T-cell (primary cell): ENCODE results near the gene GNS. TPM values are rescaled to one million over a fixed set of nuclear protein-coding genes. Genes with fewer than 3 reads are reported as not detected.

Experiments
- ATAC-seq, 4 experiments: fragments of 200-7000 bp in 3 of 4; fragments of 150-1000 bp in 1 of 4; cut with Tn5 transposase; replicated peaks in 1 of 4; 1 replicate in 3 of 4; 2 replicates in 1 of 4; pipeline ENCODE4 v1.10.0; 2021; ENCODE audit warnings: moderate library complexity in 3 of 4, mild to moderate bottlenecking in 2 of 4, moderate number of reproducible peaks in 1 of 4
- CTCF ChIA-PET, 2 donors: fragments of 300-600 bp; sonication (Branson Sonifier 250); formaldehyde crosslinking; loops; one replicate each; lab custom pipeline; 2022; ENCODE audit warnings: antibody characterized with exemption in 2 of 2; lab: Charles Lee
- POLR2A ChIA-PET, 2 donors: fragments of 300-600 bp; sonication (Branson Sonifier 250); formaldehyde crosslinking; loops; one replicate each; lab custom pipeline; 2022; ENCODE audit warnings: antibody characterized with exemption in 2 of 2; lab: Charles Lee
- DNase-seq, 35 experiments: peaks; one replicate each; pipeline versions ENCODE4 v3.0.0 to v3.0.0-alpha.2; 2013 to 2023
- H3K27ac ChIP-seq: one replicate; pipeline ENCODE4 v1.5.1; 2013; ENCODE audit warnings: low read length
- H3K27me3 ChIP-seq, 2 experiments: replicated peaks in 1 of 2; 1 replicate in 1 of 2; 2 replicates in 1 of 2; pipeline versions ENCODE4 v1.6.1 to v1.7.0; 2013; ENCODE audit warnings: low read length in 1 of 2, mixed read lengths in 1 of 2; ENCODE audit not compliant: control insufficient read depth in 2 of 2, insufficient read depth in 2 of 2; ENCODE audit errors: extremely low read depth in 1 of 2
- H3K36me3 ChIP-seq, 2 donors: 1 replicate in 1 of 2; 2 replicates in 1 of 2; pipeline versions ENCODE4 v1.6.1 to v1.7.0; 2013; ENCODE audit warnings: low read length in 1 of 2; ENCODE audit not compliant: control insufficient read depth in 2 of 2, insufficient read depth in 1 of 2; ENCODE audit errors: extremely low read depth in 1 of 2
- H3K4me1 ChIP-seq, 2 experiments: 1 replicate in 1 of 2; 2 replicates in 1 of 2; pipeline versions ENCODE4 v1.6.1 to v1.7.0; 2013; ENCODE audit warnings: low read length in 2 of 2, mixed read lengths in 1 of 2; ENCODE audit not compliant: insufficient read depth in 2 of 2, control insufficient read depth in 1 of 2; ENCODE audit errors: extremely low read depth in 1 of 2
- H3K4me3 ChIP-seq, 2 donors: 1 replicate in 1 of 2; 2 replicates in 1 of 2; pipeline versions ENCODE4 v1.5.1 to v1.7.0; 2013; ENCODE audit warnings: mild to moderate bottlenecking in 2 of 2, low read length in 1 of 2, moderate library complexity in 1 of 2; ENCODE audit not compliant: control insufficient read depth in 1 of 2; ENCODE audit errors: extremely low read depth in 1 of 2
- H3K9me3 ChIP-seq: 2 replicates; pipeline ENCODE4 v1.7.0; 2013
- H3K27ac Mint-ChIP-seq, 2 donors: one replicate each; pipeline ENCODE4 v1.8.0; 2020 to 2021; ENCODE audit warnings: mild to moderate bottlenecking in 2 of 2, mixed read lengths in 2 of 2
- H3K27me3 Mint-ChIP-seq, 2 donors: one replicate each; pipeline ENCODE4 v1.8.0; 2021 to 2022; ENCODE audit warnings: mixed read lengths in 2 of 2
- H3K36me3 Mint-ChIP-seq: one replicate; pipeline ENCODE4 v1.8.0; 2021; ENCODE audit warnings: mixed read lengths
- H3K4me1 Mint-ChIP-seq, 3 donors: one replicate each; pipeline ENCODE4 v1.8.0; 2020 to 2022; ENCODE audit warnings: mixed read lengths in 3 of 3, mild to moderate bottlenecking in 1 of 3
- H3K4me3 Mint-ChIP-seq, 3 donors: one replicate each; pipeline ENCODE4 v1.8.0; 2020 to 2022; ENCODE audit warnings: mild to moderate bottlenecking in 3 of 3, mixed read lengths in 3 of 3, moderate library complexity in 3 of 3
- H3K9me3 Mint-ChIP-seq, 3 donors: one replicate each; pipeline ENCODE4 v1.8.0; 2020 to 2022; ENCODE audit warnings: mixed read lengths in 3 of 3
- WGBS: methylation state at CpG from one replicate; pipeline ENCODE4 v1.1.5; 2013; ENCODE audit warnings: missing lambda C conversion rate; ENCODE audit not compliant: insufficient coverage; 5-methylcytosine and 5-hydroxymethylcytosine counted together
- total RNA-seq, 35 experiments: library from RNA in 6 of 35; stranded (reverse) in 6 of 35; fragments of 120-200 nt in 1 of 35; gene quantifications; one replicate each; pipeline versions ENCODE4 v1.2.1 to v1.2.4 and lab custom pipeline; 2013 to 2026

GNS gene
- total RNA-seq, 5 donors from 2014 or later (not counting 1 experiment from before 2014, with no cell fraction given), result 22.9 to 29.4 (median 25.5) TPM

DNA sequence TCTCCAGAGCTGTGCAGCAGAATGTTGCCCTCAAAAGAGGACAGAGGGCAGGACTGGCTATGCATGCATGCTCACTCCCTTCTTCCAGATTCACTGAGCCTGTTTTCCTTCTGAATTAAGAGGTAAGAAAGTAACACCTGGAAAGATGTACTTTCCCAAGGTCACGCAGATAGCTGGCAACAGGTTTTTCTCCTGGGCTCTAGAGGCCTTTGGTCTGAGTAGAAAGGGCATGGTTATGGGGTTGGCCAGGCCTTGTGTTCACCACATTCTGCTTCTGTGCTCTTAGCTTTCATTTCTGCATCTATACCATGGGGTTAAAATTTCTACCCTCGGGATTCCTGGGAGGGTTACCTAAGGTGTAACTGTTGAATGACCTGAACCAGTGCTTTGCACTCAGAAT lies 91.4 kb downstream of the GNS start:
- H3K9me3 ChIP-seq, result no peaks in the 10 kb centered on the region
- H3K27me3 Mint-ChIP-seq, result no peaks in the 10 kb centered on the region
- H3K36me3 ChIP-seq, result no peaks in the 10 kb centered on the region
- H3K27me3 ChIP-seq, result no peaks in the 10 kb centered on the region
- no CpG with 5 or more reads among the region's 2 CpGs for WGBS
- H3K27ac ChIP-seq, result peak overlapping the region; percentile 91
- ATAC-seq, result no peak
- H3K4me1 ChIP-seq, result peaks cover 77 to 79% of the 10 kb centered on the region in 2 experiments
- no peak for DNase-seq
- H3K4me3 ChIP-seq, result no peak overlapping the region
- ChIA-PET POLR2A (interaction anchor here (0.6 to 2.9 kb wide), 8 partner anchors 11 to 66 kb away, joined by 3 to 32 read pairs (median 4); no protein-coding TSS in a partner anchor), CTCF (interaction anchor here (0.6 to 3.7 kb wide), 8 partner anchors 9 to 384 kb away, joined by 3 to 34 read pairs (median 6); no protein-coding TSS in a partner anchor)
- H3K27ac Mint-ChIP-seq, result peak overlapping the region; percentile 97 to 99
- H3K36me3 Mint-ChIP-seq, result peaks cover 5% of the 10 kb centered on the region
- peak overlapping the region; percentile 49 to 82 (median 76) for H3K4me3 Mint-ChIP-seq
- H3K4me1 Mint-ChIP-seq, result peaks cover 93 to 95% (median 95%) of the 10 kb centered on the region in 3 donors
- H3K9me3 Mint-ChIP-seq, result no peaks in the 10 kb centered on the region

DNA sequence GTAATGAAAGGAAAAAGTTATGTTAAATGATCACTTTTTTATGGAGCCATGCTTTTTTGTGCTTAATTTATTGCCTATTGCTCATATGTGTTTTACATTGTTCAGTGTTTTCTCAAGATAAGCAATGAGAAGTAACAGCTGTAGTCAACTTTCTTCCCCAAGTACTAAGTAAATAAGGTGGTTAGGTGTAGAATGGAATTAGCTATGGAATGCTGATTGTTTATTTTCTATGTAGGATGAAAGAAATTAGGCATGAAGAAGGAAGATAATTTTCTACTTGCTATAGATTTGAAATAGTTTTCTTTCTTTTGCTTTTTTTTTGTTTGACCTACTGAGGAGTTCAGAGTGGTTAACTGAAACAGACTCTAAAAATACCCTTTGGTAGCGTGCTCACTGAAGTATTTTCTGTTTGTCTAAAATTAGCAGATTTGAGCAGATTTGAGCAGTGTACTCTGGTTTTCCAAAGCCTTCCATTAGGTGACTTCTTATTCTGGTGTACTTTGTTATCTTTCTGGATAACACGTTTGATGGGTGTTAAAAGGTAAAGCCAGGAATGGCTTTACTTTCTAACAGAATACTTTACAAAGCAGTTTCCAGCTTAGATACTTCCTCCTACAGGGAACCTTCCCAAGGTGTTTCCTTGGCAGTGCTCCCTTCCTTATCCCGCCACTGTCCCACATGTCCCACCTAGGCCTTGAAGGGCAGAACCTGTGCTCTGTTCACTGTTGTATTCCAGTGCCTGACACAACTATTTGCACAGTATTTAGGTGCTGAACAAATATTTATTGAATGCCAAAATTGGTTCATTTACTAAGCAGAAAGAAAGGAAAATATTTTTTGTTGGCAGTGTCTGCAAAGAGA lies 92.9 kb downstream of the GNS start:
- no peaks in the 10 kb centered on the region for H3K36me3 ChIP-seq
- H3K27ac ChIP-seq, result peak overlapping the region; percentile 91
- peaks cover 3% of the 10 kb centered on the region for H3K36me3 Mint-ChIP-seq
- peak overlapping the region; percentile 58 to 76 (median 68) for H3K4me3 Mint-ChIP-seq
- ATAC-seq (no peak), DNase-seq (no peak)
- no peaks in the 10 kb centered on the region for H3K9me3 Mint-ChIP-seq
- no peaks in the 10 kb centered on the region for H3K27me3 Mint-ChIP-seq
- peak overlapping the region; percentile 97 to 99 for H3K27ac Mint-ChIP-seq
- peaks cover 93 to 97% (median 95%) of the 10 kb centered on the region in 3 donors for H3K4me1 Mint-ChIP-seq
- ChIA-PET POLR2A (interaction anchor here (0.6 to 1.4 kb wide), 13 partner anchors 11 to 566 kb away, joined by 3 to 5 read pairs (median 3); partner anchors contain the start of gene RASSF3 (in 1 of the 2)), CTCF (interaction anchor here (0.9 to 3.6 kb wide), 6 partner anchors 10 to 118 kb away, joined by 3 to 25 read pairs (median 4); no protein-coding TSS in a partner anchor)
- peak overlapping the region in 1 of 2 donors; percentile 5 for H3K4me3 ChIP-seq
- H3K9me3 ChIP-seq, result no peaks in the 10 kb centered on the region
- H3K4me1 ChIP-seq, result peaks cover 65 to 77% of the 10 kb centered on the region in 2 experiments
- no peaks in the 10 kb centered on the region for H3K27me3 ChIP-seq
- WGBS, result 100% methylated on average over 1 of the region's 3 CpGs

- Histone ChIP-seq H3K36me3 (peaks cover 0 to 4% of the 10 kb centered on the region in 2 donors), H3K27ac (peak overlapping the region; percentile 91), H3K27me3 (no peaks in the 10 kb centered on the region), H3K4me3 (peak overlapping the region; percentile 5 to 40), H3K4me1 (peaks cover 57 to 77% of the 10 kb centered on the region in 2 experiments), H3K9me3 (no peaks in the 10 kb centered on the region)
- no peaks in the 10 kb centered on the region for H3K9me3 Mint-ChIP-seq
- H3K27ac Mint-ChIP-seq, result peak overlapping the region; percentile 97 to 99
- H3K36me3 Mint-ChIP-seq, result peaks cover 3% of the 10 kb centered on the region
- ChIA-PET CTCF (interaction anchor here (0.9 to 1.5 kb wide), 5 partner anchors 11 to 118 kb away, joined by 3 to 6 read pairs (median 4); no protein-coding TSS in a partner anchor), POLR2A (interaction anchor here (0.6 to 1.4 kb wide), 12 partner anchors 11 to 55 kb away, joined by 3 to 5 read pairs (median 3); partner anchors contain the start of gene RASSF3 (in 1 of the 2))
- DNase-seq, result peak in 30 of 35 experiments; percentile 33 to 82 (median 55)
- 0% methylated on average over 3 of the region's 4 CpGs for WGBS
- H3K4me1 Mint-ChIP-seq, result peaks cover 92 to 97% (median 95%) of the 10 kb centered on the region in 3 donors
- H3K27me3 Mint-ChIP-seq, result no peaks in the 10 kb centered on the region
- peak overlapping the region; percentile 58 to 76 (median 68) for H3K4me3 Mint-ChIP-seq
- peak; percentile 17 to 35 (median 20) for ATAC-seq
Observed at GRCh38 chr12:64665514-64665913, 93.7 kb downstream of the GNS start.

Other genes with a start within 250 kb of the GNS start
- 100 to 1,000 TPM; 113 to 167 (median 149) TPM for gene RASSF3, start 148.9 kb downstream of the GNS start, total RNA-seq
- under 1 TPM; 0.07 to 0.73 (median 0.41) TPM for gene TBC1D30, start 65.2 kb upstream of the GNS start, total RNA-seq